ENCODE measurements around the gene ZNF853.

GRCh38 chr7:6647541-6647940 is 32.1 kb downstream of the ZNF853 start:
- TF ChIP-seq EZH2 (IDR thresholded peaks at IDR 0.05) (no peak), POLR2AphosphoS5 (IDR thresholded peaks at IDR 0.05; ENCODE audit: borderline replicate concordance, low read depth, low read length) (no peak), FOXP2 (optimal IDR thresholded peaks at IDR 0.05; ENCODE audit: control extremely low read depth, extremely low read length, insufficient read depth) (no peak)

All from SK-N-MC (cell line).